Upper lobe of right lung (tissue), 1 donor: Measurements from ENCODE around the gene ILRUN. TPM values are rescaled to one million over a fixed set of nuclear protein-coding genes. Genes with fewer than 3 reads are reported as not detected.

Experiments used
- ATAC-seq: fragments of 200-7000 bp; cut with Tn5 transposase; one replicate; pipeline ENCODE4 v1.9.1; 2020; ENCODE audit warnings: mild to moderate bottlenecking, moderate library complexity
- DNase-seq: peaks from one replicate; pipeline ENCODE4 v3.0.0-alpha.2; 2020
- H3K27ac ChIP-seq: fragments of 200-600 bp; one replicate; pipeline ENCODE4 v1.8.0; 2022
- H3K27me3 ChIP-seq: fragments of 200-600 bp; one replicate; pipeline ENCODE4 v1.8.0; 2022; ENCODE audit warnings: mild to moderate bottlenecking
- H3K36me3 ChIP-seq: fragments of 200-600 bp; one replicate; pipeline ENCODE4 v1.8.0; 2022
- H3K4me1 ChIP-seq: fragments of 200-600 bp; one replicate; pipeline ENCODE4 v1.8.0; 2022
- H3K4me3 ChIP-seq: fragments of 200-600 bp; one replicate; pipeline ENCODE4 v1.8.0; 2022; ENCODE audit warnings: mild to moderate bottlenecking
- H3K9me3 ChIP-seq: fragments of 200-600 bp; one replicate; pipeline ENCODE4 v1.8.0; 2022
- intact Hi-C: fragments of 100-400 bp; cut with DNase I; formaldehyde crosslinking; loops from one replicate; pipeline ENCODE4 v1.11.0; 2022
- total RNA-seq: library from RNA; stranded (reverse); fragmentation: NEBNext Ultra II Directional; extraction: Animal tissue kit (Norgen Biotek cat#: 25700); gene quantifications from one replicate; pipeline ENCODE4 v1.2.1, GENCODE V29; 2021
- TF ChIP-seq, protein P1 (sequence below): fragments of 200-600 bp; IDR thresholded peaks from one replicate; pipeline ENCODE4 v1.8.0; 2022; ENCODE audit warnings: antibody characterized with exemption
- donor health status: DM: no; HTN: yes; CAD: no; lungs with severe emphysema.

The ILRUN gene
- total RNA-seq, 1 donor from 2014 or later = 101 TPM

GRCh38 chr6:34736823-34737222, 40.3 kb upstream of the ILRUN start:
- intact Hi-C loops = no loop called here
- Histone ChIP-seq H3K4me3 (no peak overlapping the region), H3K27me3 (no peaks in the 10 kb centered on the region), H3K27ac (no peak overlapping the region), H3K36me3 (no peaks in the 10 kb centered on the region), H3K9me3 (no peaks in the 10 kb centered on the region), H3K4me1 (no peaks in the 10 kb centered on the region)
- DNase-seq (no peak), ATAC-seq (no peak)
- TF ChIP-seq, protein P1, sequence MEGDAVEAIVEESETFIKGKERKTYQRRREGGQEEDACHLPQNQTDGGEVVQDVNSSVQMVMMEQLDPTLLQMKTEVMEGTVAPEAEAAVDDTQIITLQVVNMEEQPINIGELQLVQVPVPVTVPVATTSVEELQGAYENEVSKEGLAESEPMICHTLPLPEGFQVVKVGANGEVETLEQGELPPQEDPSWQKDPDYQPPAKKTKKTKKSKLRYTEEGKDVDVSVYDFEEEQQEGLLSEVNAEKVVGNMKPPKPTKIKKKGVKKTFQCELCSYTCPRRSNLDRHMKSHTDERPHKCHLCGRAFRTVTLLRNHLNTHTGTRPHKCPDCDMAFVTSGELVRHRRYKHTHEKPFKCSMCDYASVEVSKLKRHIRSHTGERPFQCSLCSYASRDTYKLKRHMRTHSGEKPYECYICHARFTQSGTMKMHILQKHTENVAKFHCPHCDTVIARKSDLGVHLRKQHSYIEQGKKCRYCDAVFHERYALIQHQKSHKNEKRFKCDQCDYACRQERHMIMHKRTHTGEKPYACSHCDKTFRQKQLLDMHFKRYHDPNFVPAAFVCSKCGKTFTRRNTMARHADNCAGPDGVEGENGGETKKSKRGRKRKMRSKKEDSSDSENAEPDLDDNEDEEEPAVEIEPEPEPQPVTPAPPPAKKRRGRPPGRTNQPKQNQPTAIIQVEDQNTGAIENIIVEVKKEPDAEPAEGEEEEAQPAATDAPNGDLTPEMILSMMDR = no peak

- H3K27me3 ChIP-seq = no peaks in the 10 kb centered on the region
- H3K9me3 ChIP-seq = no peaks in the 10 kb centered on the region
- DNase-seq (no peak), ATAC-seq (no peak)
- no peak overlapping the region for H3K27ac ChIP-seq
- H3K36me3 ChIP-seq = no peaks in the 10 kb centered on the region
- intact Hi-C loops = no loop called here
- no peaks in the 10 kb centered on the region for H3K4me1 ChIP-seq
- H3K4me3 ChIP-seq = no peak overlapping the region
- TF ChIP-seq, protein P1 = no peak
These were observed 35.0 kb upstream of the ILRUN start for GRCh38 chr6:34731393-34732060.

GRCh38 chr6:34729631-34730470, 33.3 kb upstream of the ILRUN start:
- Histone ChIP-seq H3K27ac (no peak overlapping the region), H3K4me3 (no peak overlapping the region), H3K27me3 (no peaks in the 10 kb centered on the region), H3K4me1 (no peaks in the 10 kb centered on the region), H3K36me3 (no peaks in the 10 kb centered on the region), H3K9me3 (no peaks in the 10 kb centered on the region)
- DNase-seq (no peak), ATAC-seq (no peak)
- intact Hi-C loops = no loop called here
- TF ChIP-seq, protein P1 = no peak

- H3K27ac ChIP-seq = no peak overlapping the region
- intact Hi-C loops = no loop called here
- H3K4me3 ChIP-seq = no peak overlapping the region
- H3K4me1 ChIP-seq = no peaks in the 10 kb centered on the region
- TF ChIP-seq, protein P1 = no peak
- DNase-seq = no peak
- no peaks in the 10 kb centered on the region for H3K36me3 ChIP-seq
- H3K9me3 ChIP-seq = no peaks in the 10 kb centered on the region
- H3K27me3 ChIP-seq = no peaks in the 10 kb centered on the region
- no peak for ATAC-seq
These were observed 29.5 kb upstream of the ILRUN start for GRCh38 chr6:34726055-34726454.

GRCh38 chr6:34723203-34723602, 26.6 kb upstream of the ILRUN start:
- TF ChIP-seq, protein P1 = no peak
- DNase-seq (no peak), ATAC-seq (no peak)
- Histone ChIP-seq H3K9me3 (no peaks in the 10 kb centered on the region), H3K4me3 (no peak overlapping the region), H3K4me1 (peaks cover 5% of the 10 kb centered on the region), H3K27ac (no peak overlapping the region), H3K36me3 (no peaks in the 10 kb centered on the region), H3K27me3 (no peaks in the 10 kb centered on the region)
- intact Hi-C loops = no loop called here
